ENCODE results near the gene DENND2A.

DENND2A gene

DNA sequence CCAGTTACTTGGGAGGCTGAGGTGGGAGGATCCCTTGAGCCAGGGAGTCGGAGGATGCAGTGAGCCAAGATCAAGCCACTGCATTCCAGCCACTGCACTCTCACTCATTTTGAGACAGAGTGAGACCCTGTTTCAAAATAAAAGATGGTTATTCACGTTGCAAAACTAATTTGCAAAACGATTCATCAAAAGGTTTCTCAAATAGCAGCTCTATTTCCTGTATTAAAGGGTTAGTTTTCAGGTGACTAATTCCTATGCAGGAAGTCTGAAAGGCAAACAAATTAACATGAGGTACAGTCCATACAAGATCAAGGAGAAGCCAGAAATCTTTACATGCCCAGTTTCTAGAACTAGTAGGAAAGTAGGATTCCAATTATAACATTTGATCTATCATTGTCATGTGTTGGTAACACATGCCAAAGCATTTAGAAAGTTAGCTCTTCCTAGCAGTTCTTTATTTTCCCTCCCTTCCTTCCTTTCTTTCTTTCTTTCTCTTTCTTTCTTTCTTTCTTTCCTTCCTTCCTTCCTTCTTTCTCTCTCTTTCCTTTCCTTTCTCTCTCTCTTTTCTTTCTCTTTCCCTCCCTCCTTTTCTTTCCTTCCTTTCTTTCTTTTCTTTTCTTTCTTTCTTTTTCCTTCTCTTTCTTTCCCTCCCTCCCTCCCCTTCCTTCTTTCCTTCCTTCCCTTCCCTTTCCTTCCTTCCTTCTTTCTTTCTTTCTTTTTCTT is 49.3 kb downstream of the DENND2A start:
- TF ChIP-seq, protein P1, sequence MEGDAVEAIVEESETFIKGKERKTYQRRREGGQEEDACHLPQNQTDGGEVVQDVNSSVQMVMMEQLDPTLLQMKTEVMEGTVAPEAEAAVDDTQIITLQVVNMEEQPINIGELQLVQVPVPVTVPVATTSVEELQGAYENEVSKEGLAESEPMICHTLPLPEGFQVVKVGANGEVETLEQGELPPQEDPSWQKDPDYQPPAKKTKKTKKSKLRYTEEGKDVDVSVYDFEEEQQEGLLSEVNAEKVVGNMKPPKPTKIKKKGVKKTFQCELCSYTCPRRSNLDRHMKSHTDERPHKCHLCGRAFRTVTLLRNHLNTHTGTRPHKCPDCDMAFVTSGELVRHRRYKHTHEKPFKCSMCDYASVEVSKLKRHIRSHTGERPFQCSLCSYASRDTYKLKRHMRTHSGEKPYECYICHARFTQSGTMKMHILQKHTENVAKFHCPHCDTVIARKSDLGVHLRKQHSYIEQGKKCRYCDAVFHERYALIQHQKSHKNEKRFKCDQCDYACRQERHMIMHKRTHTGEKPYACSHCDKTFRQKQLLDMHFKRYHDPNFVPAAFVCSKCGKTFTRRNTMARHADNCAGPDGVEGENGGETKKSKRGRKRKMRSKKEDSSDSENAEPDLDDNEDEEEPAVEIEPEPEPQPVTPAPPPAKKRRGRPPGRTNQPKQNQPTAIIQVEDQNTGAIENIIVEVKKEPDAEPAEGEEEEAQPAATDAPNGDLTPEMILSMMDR (IDR thresholded peaks at IDR 0.05; ENCODE audit: insufficient read depth, low read length, missing control alignments) = no peak
- CTCF ChIA-PET = interaction anchor here (1.4 kb wide), 1 partner anchor 10 kb away, joined by 3 read pairs; no protein-coding TSS in a partner anchor
- no peak overlapping the region for H3K4me3 ChIP-seq (ENCODE audit: low read depth, low read length)
- DNase-seq (ENCODE audit: low read depth, low spot score) = no peak
- POLR2A ChIA-PET = interaction anchor here (1.3 kb wide), 1 partner anchor 15 kb away, joined by 3 read pairs; no protein-coding TSS in a partner anchor

DNA sequence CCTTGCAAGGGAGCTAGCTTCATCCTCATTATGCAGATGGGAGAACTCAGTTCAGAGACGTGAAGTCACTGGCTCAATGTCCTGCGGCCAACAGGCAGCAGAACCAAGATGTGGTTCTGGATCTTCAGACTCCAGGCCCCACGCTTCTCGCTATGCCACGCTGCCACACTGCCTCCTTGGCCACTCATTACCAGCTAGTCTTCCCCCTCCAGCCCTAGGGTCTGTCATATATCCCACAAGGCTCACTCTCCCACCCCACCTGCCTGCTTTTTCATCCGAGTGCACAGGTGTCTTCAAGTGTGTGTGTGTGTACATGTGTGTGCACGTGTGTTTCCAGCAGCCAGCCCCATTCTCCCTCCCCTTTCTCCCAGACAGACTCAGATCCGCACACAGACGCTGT is 53.4 kb downstream of the DENND2A start:
- TF ChIP-seq, protein P1 (IDR thresholded peaks at IDR 0.05; ENCODE audit: insufficient read depth, low read length, missing control alignments) = no peak
- ChIA-PET POLR2A (no interaction called here), CTCF (interaction anchor here (0.9 kb wide), 1 partner anchor 18 kb away, joined by 4 read pairs; no protein-coding TSS in a partner anchor)
- H3K4me3 ChIP-seq (ENCODE audit: low read depth, low read length) = no peak overlapping the region
- DNase-seq (ENCODE audit: low read depth, low spot score) = no peak

DNA sequence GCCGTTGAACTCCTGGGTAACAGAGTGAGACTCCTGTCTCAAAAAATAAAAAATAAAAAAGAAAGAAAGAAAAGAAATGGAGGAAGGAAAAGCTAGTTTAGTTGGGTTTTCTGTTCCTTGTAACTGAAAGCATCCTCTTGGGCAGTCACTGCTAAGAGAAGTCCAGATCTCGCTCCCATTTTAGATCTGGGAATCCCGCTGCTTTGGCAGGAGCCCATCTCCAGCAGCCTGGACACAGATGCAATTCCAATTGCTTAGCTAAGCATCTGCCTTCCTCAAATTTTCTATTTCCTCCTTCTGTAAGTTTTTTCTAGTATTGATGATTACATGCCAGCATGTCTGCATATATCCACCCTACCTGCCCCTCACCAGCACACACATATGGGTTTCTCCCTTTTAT is 54.1 kb downstream of the DENND2A start:
- DNase-seq (ENCODE audit: low read depth, low spot score) = no peak
- H3K4me3 ChIP-seq (ENCODE audit: low read depth, low read length) = no peak overlapping the region
- ChIA-PET CTCF (interaction anchor here (0.9 kb wide), 1 partner anchor 19 kb away, joined by 4 read pairs; no protein-coding TSS in a partner anchor), POLR2A (no interaction called here)
- TF ChIP-seq, protein P1 (IDR thresholded peaks at IDR 0.05; ENCODE audit: insufficient read depth, low read length, missing control alignments) = no peak

DNA sequence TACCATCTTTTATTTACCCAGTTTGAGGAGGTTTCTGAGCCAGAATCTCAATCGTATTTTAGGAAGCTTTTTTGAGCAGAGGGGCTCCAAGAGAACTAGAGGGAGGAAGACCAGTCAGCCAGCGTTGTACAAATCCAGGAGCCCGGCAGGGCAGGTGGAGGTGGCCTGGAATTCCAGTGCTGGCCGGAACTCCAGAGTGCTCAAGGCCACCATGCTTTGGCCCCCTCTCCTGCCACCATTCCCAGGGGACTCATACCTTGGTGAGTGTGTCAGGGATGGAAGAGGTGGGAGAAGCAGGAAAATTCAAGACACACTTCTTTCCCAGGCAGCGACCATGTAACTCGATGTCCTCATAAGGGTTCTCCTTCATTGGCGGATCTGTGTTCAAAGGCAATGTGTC is 55.3 kb downstream of the DENND2A start:
- ChIA-PET POLR2A (no interaction called here), CTCF (no interaction called here)
- TF ChIP-seq, protein P1 (IDR thresholded peaks at IDR 0.05; ENCODE audit: insufficient read depth, low read length, missing control alignments) = no peak
- no peak for DNase-seq (ENCODE audit: low read depth, low spot score)
- no peak overlapping the region for H3K4me3 ChIP-seq (ENCODE audit: low read depth, low read length)

DNA sequence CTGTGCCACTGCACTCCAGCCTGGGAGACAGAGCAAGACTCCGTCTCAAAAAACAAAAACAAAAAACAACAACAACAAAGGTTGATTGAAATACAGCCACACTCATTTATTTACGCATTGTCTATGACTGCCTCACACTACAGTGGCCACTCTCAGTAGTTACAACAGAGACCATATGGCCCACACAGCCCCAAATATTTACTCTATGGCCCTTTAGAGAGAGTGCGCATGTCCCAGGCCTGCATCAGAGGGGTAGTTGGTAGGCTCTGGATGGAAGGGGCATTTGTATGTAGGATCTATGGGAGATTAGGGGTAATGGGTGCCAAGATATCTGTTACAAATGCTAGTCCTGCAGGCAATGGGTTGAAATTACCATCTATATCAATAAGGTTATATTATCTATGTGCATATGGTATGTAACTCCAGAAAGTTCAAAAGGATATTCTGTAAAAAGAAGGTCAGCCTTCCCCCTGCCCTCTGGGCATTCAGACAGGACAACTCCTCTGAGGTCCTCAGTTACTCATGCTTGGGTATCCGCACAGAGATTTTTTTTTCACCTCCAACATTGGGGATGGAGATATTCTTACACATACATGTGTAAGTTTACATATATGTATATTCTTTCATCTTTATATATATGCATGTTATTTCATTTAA is 56.3 kb downstream of the DENND2A start:
- DNase-seq (ENCODE audit: low read depth, low spot score) = no peak
- TF ChIP-seq, protein P1 (IDR thresholded peaks at IDR 0.05; ENCODE audit: insufficient read depth, low read length, missing control alignments) = no peak
- ChIA-PET POLR2A (no interaction called here), CTCF (no interaction called here)
- no peak overlapping the region for H3K4me3 ChIP-seq (ENCODE audit: low read depth, low read length)

DNA sequence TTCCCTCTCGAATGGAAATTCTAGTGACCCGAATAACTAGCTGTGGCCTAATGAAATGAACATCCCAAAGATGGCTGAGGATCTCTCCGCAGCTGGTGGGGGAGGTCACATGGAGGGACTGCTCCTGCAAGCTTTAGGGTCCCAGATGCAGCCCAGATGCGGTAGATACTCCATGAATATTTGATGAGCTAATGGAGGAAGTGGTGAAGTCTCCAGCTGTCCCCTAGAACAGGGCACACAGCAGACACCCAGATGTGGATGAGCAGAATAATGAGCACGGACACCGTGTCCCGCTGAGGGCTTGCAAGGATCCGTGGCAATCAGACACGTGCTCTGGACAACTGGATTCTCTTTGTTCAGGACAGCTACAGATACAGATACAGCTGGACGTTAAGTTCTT is 59.2 kb downstream of the DENND2A start:
- ChIA-PET CTCF (interaction anchor here (0.9 kb wide), 1 partner anchor 10 kb away, joined by 3 read pairs; no protein-coding TSS in a partner anchor), POLR2A (no interaction called here)
- H3K4me3 ChIP-seq (ENCODE audit: low read depth, low read length) = no peak overlapping the region
- no peak for DNase-seq (ENCODE audit: low read depth, low spot score)
- TF ChIP-seq, protein P1 (IDR thresholded peaks at IDR 0.05; ENCODE audit: insufficient read depth, low read length, missing control alignments) = no peak

Data from AG04449 (cell line).